H9 (cell line): ENCODE results near the gene STK11IP. TPM values are rescaled to one million over a fixed set of nuclear protein-coding genes. Genes with fewer than 3 reads are reported as not detected.

Experiments
- DNase-seq: peaks from one replicate; pipeline ENCODE4 v3.0.0-alpha.2; 2017
- H2AFZ ChIP-seq: one replicate; pipeline ENCODE4 v1.6.1; 2013; ENCODE audit warnings: mild to moderate bottlenecking, low read length, control low read depth, moderate library complexity
- H2AK5ac ChIP-seq: 2 replicates; pipeline ENCODE4 v1.6.1; 2013; ENCODE audit warnings: low read length, control low read depth, mixed read lengths; ENCODE audit not compliant: insufficient read length
- H2BK120ac ChIP-seq: one replicate; pipeline ENCODE4 v1.6.1; 2013; ENCODE audit warnings: low read depth, mild to moderate bottlenecking, low read length, control low read depth, inconsistent platforms; ENCODE audit not compliant: poor library complexity, severe bottlenecking
- H2BK12ac ChIP-seq: 2 replicates; pipeline ENCODE4 v1.6.1; 2013; ENCODE audit warnings: low read length, control low read depth, mixed read lengths, low read depth; ENCODE audit not compliant: insufficient read length
- H2BK15ac ChIP-seq: 2 replicates; pipeline ENCODE4 v1.6.1; 2013; ENCODE audit warnings: low read depth, low read length, control low read depth
- H2BK20ac ChIP-seq: one replicate; pipeline ENCODE4 v1.6.1; 2013; ENCODE audit warnings: low read depth, mild to moderate bottlenecking, low read length, control low read depth, inconsistent platforms; ENCODE audit not compliant: poor library complexity, severe bottlenecking
- H2BK5ac ChIP-seq: 2 replicates; pipeline ENCODE4 v1.6.1; 2013; ENCODE audit warnings: low read length, control low read depth, mixed read lengths; ENCODE audit not compliant: insufficient read length
- H3K14ac ChIP-seq: 2 replicates; pipeline ENCODE4 v1.6.1; 2013; ENCODE audit warnings: low read length, control low read depth; ENCODE audit not compliant: insufficient read depth
- H3K18ac ChIP-seq: 2 replicates; pipeline ENCODE4 v1.6.1; 2013; ENCODE audit warnings: low read depth, mild to moderate bottlenecking, mixed read lengths, low read length, control low read depth; ENCODE audit not compliant: insufficient read length
- H3K23ac ChIP-seq: 2 replicates; pipeline ENCODE4 v1.6.1; 2013; ENCODE audit warnings: low read length, control low read depth, mixed read lengths, low read depth; ENCODE audit not compliant: insufficient read length
- H3K23me2 ChIP-seq: 2 replicates; pipeline ENCODE4 v1.6.1; 2013; ENCODE audit warnings: low read depth, mild to moderate bottlenecking, mixed read lengths, low read length, control low read depth; ENCODE audit not compliant: insufficient read length, poor library complexity, severe bottlenecking
- H3K27ac ChIP-seq: 2 replicates; pipeline ENCODE4 v1.5.1; 2013; ENCODE audit warnings: low read length, control low read depth, mixed read lengths, low read depth; ENCODE audit not compliant: insufficient read length
- H3K27me3 ChIP-seq: 2 replicates; pipeline ENCODE4 v1.6.1; 2013; ENCODE audit warnings: low read length, control low read depth, inconsistent platforms; ENCODE audit not compliant: insufficient read depth
- H3K4ac ChIP-seq: 2 replicates; pipeline ENCODE4 v1.6.1; 2013; ENCODE audit warnings: low read depth, mild to moderate bottlenecking, control low read depth, inconsistent platforms, low read length, moderate library complexity
- H3K4me1 ChIP-seq: 2 replicates; pipeline ENCODE4 v1.6.1; 2013; ENCODE audit warnings: low read length, control low read depth, inconsistent platforms; ENCODE audit not compliant: insufficient read depth
- H3K4me2 ChIP-seq: 2 replicates; pipeline ENCODE4 v1.6.1; 2013; ENCODE audit warnings: low read length, control low read depth, mixed read lengths; ENCODE audit not compliant: insufficient read length, insufficient read depth
- H3K56ac ChIP-seq: 2 replicates; pipeline ENCODE4 v1.6.1; 2013; ENCODE audit warnings: low read depth, mild to moderate bottlenecking, mixed read lengths, low read length, control low read depth; ENCODE audit not compliant: insufficient read length
- H3K79me1 ChIP-seq: 2 replicates; pipeline ENCODE4 v1.6.1; 2013; ENCODE audit warnings: low read depth, mild to moderate bottlenecking, moderate library complexity, low read length, control low read depth, inconsistent platforms; ENCODE audit not compliant: insufficient read depth, poor library complexity, severe bottlenecking
- H3K79me2 ChIP-seq: 2 replicates; pipeline ENCODE4 v1.6.1; 2013; ENCODE audit warnings: low read length, control low read depth, inconsistent platforms; ENCODE audit not compliant: insufficient read depth
- H3K9ac ChIP-seq: 2 replicates; pipeline ENCODE4 v1.6.1; 2013; ENCODE audit warnings: low read length, control low read depth, mixed read lengths; ENCODE audit not compliant: insufficient read length; ENCODE audit errors: extremely low read depth
- H3K9me3 ChIP-seq: one replicate; pipeline ENCODE4 v1.6.1; 2013; ENCODE audit warnings: low read depth, low read length, inconsistent platforms; ENCODE audit not compliant: control insufficient read depth
- H3T11ph ChIP-seq: one replicate; pipeline ENCODE4 v1.6.1; 2013; ENCODE audit warnings: mild to moderate bottlenecking, low read length, control low read depth, inconsistent platforms
- H4K20me1 ChIP-seq: one replicate; pipeline ENCODE4 v1.6.1; 2013; ENCODE audit not compliant: control insufficient read depth, insufficient read length, insufficient read depth
- H4K5ac ChIP-seq: 2 replicates; pipeline ENCODE4 v1.6.1; 2013; ENCODE audit warnings: low read depth, mild to moderate bottlenecking, mixed read lengths, low read length, control low read depth; ENCODE audit not compliant: insufficient read length
- H4K8ac ChIP-seq: replicated peaks from 2 replicates; pipeline ENCODE4 v1.6.1; 2013; ENCODE audit warnings: low read length, control low read depth, mixed read lengths, low read depth; ENCODE audit not compliant: insufficient read length
- H4K91ac ChIP-seq: 2 replicates; pipeline ENCODE4 v1.6.1; 2013; ENCODE audit warnings: low read depth, mild to moderate bottlenecking, moderate library complexity, mixed read lengths, low read length, control low read depth; ENCODE audit not compliant: insufficient read length
- H3K27ac Mint-ChIP-seq, 3 experiments: 2 replicates in 2 of 3; 3 replicates in 1 of 3; pipeline ENCODE4 v1.8.0; 2020 to 2021; ENCODE audit warnings: mixed read lengths in 3 of 3, mild to moderate bottlenecking in 1 of 3, moderate library complexity in 1 of 3
- H3K27me3 Mint-ChIP-seq: 2 replicates; pipeline ENCODE4 v1.8.0; 2021; ENCODE audit warnings: low read depth, mild to moderate bottlenecking, moderate library complexity, mixed read lengths
- H3K36me3 Mint-ChIP-seq, 3 experiments: 2 replicates in 2 of 3; 3 replicates in 1 of 3; pipeline ENCODE4 v1.8.0; 2020 to 2021; ENCODE audit warnings: low read depth in 3 of 3, mixed read lengths in 3 of 3; ENCODE audit not compliant: insufficient read depth in 1 of 3
- H3K4me1 Mint-ChIP-seq, 2 experiments: 2 replicates each; pipeline ENCODE4 v1.8.0; 2020; ENCODE audit warnings: mixed read lengths in 2 of 2
- H3K4me3 Mint-ChIP-seq, 2 experiments: 2 replicates in 1 of 2; 3 replicates in 1 of 2; pipeline ENCODE4 v1.8.0; 2020 to 2021; ENCODE audit warnings: mild to moderate bottlenecking in 2 of 2, mixed read lengths in 2 of 2, moderate library complexity in 1 of 2
- H3K9me3 Mint-ChIP-seq, 2 experiments: 2 replicates in 1 of 2; 3 replicates in 1 of 2; pipeline ENCODE4 v1.8.0; 2020; ENCODE audit warnings: mild to moderate bottlenecking in 2 of 2, mixed read lengths in 2 of 2, moderate library complexity in 1 of 2
- WGBS: extraction: QIAGEN DNeasy Blood & Tissue Kit; methylation state at CpG from one replicate; pipeline ENCODE4 v1.1.7; 2013; ENCODE audit warnings: missing lambda C conversion rate, low lambda C conversion rate, mixed read lengths; ENCODE audit not compliant: insufficient read length; ENCODE audit errors: extremely low coverage; 5-methylcytosine and 5-hydroxymethylcytosine counted together
- total RNA-seq: library from RNA; stranded (reverse); gene quantifications from 2 replicates; pipeline ENCODE4 v1.2.1, GENCODE V29; 2021
- TF ChIP-seq, protein P1 (sequence below): fragments of 200-600 bp; sonication (generic); conservative IDR thresholded peaks from 3 replicates; pipeline ENCODE4 v1.8.0; 2021; ENCODE audit warnings: antibody characterized with exemption, mild to moderate bottlenecking

Gene STK11IP
- total RNA-seq, 1 experiment from 2014 or later = 31.1 TPM

DNA sequence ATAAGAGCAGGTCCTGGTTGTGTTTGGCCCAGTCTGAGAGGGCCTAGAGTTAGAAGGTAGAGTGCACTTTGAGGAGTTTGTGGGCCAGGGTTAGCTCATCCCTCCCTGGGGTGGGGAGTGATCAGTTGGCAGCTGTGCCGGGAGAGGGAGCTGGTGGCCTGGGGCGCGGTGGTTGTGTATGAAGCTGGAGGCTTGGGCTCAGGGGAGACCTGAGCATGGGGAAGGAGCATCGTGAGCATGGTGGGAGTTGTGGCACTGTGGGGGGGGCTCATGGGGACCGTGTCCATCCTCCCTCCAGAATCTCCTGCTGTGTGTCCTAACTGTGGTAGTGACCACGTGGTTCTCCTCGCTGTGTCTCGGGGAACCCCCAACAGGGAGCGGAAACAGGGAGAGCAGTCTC, 13.6 kb downstream of the STK11IP start:
- Mint-ChIP-seq H3K36me3 (peaks cover 9 to 46% (median 27%) of the 10 kb centered on the region in 3 experiments; a peak in 6 of 7 replicates), H3K4me3 (no peak overlapping the region), H3K27me3 (no peaks in the 10 kb centered on the region), H3K9me3 (no peaks in the 10 kb centered on the region), H3K4me1 (peaks cover 2 to 3% of the 10 kb centered on the region in 2 experiments; a peak in 2 of 4 replicates), H3K27ac (peak overlapping the region in 1 of 3 experiments; percentile 3; a peak in 1 of 7 replicates)
- no peak for DNase-seq
- H2BK20ac ChIP-seq = no peak overlapping the region
- no peak overlapping the region for H3K18ac ChIP-seq
- no peak overlapping the region for H3K9ac ChIP-seq
- H2BK120ac ChIP-seq = no peak overlapping the region
- H3K23ac ChIP-seq = no peak overlapping the region
- no peak overlapping the region for H4K8ac ChIP-seq
- no CpG with 5 or more reads among the region's 9 CpGs for WGBS
- no peaks in the 10 kb centered on the region for H4K20me1 ChIP-seq
- no peak overlapping the region for H2BK15ac ChIP-seq
- TF ChIP-seq, protein P1, sequence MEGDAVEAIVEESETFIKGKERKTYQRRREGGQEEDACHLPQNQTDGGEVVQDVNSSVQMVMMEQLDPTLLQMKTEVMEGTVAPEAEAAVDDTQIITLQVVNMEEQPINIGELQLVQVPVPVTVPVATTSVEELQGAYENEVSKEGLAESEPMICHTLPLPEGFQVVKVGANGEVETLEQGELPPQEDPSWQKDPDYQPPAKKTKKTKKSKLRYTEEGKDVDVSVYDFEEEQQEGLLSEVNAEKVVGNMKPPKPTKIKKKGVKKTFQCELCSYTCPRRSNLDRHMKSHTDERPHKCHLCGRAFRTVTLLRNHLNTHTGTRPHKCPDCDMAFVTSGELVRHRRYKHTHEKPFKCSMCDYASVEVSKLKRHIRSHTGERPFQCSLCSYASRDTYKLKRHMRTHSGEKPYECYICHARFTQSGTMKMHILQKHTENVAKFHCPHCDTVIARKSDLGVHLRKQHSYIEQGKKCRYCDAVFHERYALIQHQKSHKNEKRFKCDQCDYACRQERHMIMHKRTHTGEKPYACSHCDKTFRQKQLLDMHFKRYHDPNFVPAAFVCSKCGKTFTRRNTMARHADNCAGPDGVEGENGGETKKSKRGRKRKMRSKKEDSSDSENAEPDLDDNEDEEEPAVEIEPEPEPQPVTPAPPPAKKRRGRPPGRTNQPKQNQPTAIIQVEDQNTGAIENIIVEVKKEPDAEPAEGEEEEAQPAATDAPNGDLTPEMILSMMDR = no peak
- H3K27ac ChIP-seq = no peak overlapping the region
- H3K4me1 ChIP-seq = no peaks in the 10 kb centered on the region
- no peaks in the 10 kb centered on the region for H3K79me2 ChIP-seq
- H3K4ac ChIP-seq = no peak overlapping the region
- no peaks in the 10 kb centered on the region for H3K9me3 ChIP-seq
- H3K27me3 ChIP-seq = no peaks in the 10 kb centered on the region
- H2AK5ac ChIP-seq = no peak overlapping the region
- no peak overlapping the region for H3K56ac ChIP-seq
- H3K14ac ChIP-seq = no peak overlapping the region
- H4K91ac ChIP-seq = no peak overlapping the region
- H3K23me2 ChIP-seq = no peaks in the 10 kb centered on the region
- no peak overlapping the region for H3T11ph ChIP-seq
- no peak overlapping the region for H3K4me2 ChIP-seq
- no peak overlapping the region for H2BK12ac ChIP-seq
- H4K5ac ChIP-seq = no peak overlapping the region
- H3K79me1 ChIP-seq = no peaks in the 10 kb centered on the region
- H2BK5ac ChIP-seq = no peak overlapping the region
- H2AFZ ChIP-seq = no peak overlapping the region
